Bronchial epithelial cell (primary cell): ENCODE measurements around the gene LARGE2. TPM values are rescaled to one million over a fixed set of nuclear protein-coding genes. Genes with fewer than 3 reads are reported as not detected.
A peak's percentile ranks its signal among the peaks of the same experiment; 100 is the strongest.

Experiments
- DNase-seq: peaks from one replicate; pipeline ENCODE4 v3.0.0-alpha.2; 2010; ENCODE audit warnings: low read depth
- FAIRE-seq: peaks from 2 replicates; lab custom pipeline; 2011; peaks lifted over from hg19 to GRCh38; lab: Jason Lieb, UNC
- H3K27me3 ChIP-seq: 2 replicates; pipeline ENCODE4 v1.5.1; 2011; ENCODE audit warnings: low read length; ENCODE audit not compliant: control insufficient read depth, insufficient read depth
- H3K36me3 ChIP-seq: 2 replicates; pipeline ENCODE4 v1.5.1; 2011; ENCODE audit warnings: low read length; ENCODE audit not compliant: control insufficient read depth, insufficient read depth
- H3K4me3 ChIP-seq: 2 replicates; pipeline ENCODE4 v1.5.1; 2011; ENCODE audit warnings: mild to moderate bottlenecking, low read depth, low read length, control low read depth
- total RNA-seq: library from RNA; depleted of rRNA; stranded (reverse); fragments of >200 nt; gene quantifications from 2 replicates; pipeline ENCODE4 v1.2.1, GENCODE V29; 2014
- TF ChIP-seq, protein P1 (sequence below): IDR thresholded peaks from 2 replicates; pipeline ENCODE4 v1.5.1; 2011; ENCODE audit warnings: mild to moderate bottlenecking, moderate library complexity, low read length, control low read depth, inconsistent platforms; ENCODE audit not compliant: insufficient read depth, severe bottlenecking

The LARGE2 gene
- total RNA-seq, 1 donor from 2014 or later: 4.5 TPM

DNA sequence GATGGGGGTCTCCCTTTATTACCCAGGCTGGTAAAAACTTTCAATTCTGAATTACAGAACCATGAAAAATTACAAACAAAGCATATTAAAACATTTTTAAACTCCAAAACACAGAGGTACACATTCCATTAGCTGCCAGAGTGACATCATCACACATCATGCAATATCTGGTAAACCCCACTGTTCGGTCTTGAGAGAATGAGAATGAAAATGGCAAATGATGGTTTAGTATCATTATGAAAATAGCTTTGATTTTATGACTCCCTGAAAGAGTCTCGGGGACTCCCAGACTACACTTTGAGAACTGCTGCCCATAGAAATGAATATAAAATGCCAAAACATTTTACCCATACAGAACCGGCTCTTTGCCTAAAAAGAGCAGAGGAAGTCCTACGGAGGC is 18.8 kb downstream of the LARGE2 start:
- FAIRE-seq: no peak

DNA sequence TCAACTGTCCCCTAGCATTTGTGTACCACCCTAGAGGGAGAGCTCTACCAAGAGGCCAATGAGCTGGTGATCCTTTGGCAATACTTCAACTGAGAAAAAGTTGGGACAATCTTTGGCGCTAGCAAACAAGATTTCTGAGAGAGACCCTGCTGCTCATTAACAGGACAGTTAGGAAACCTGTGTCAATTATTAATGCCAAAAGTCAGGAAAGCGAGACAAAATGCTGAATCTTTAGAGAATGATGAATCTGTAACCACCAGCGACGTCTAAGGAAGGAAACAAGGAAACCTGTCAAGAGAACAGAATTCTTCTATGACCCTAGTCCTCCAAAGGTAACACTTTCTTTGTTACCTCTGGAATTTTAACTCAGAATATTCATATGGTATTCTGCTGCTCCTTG is 19.9 kb downstream of the LARGE2 start:
- Histone ChIP-seq H3K27me3 (no peaks in the 10 kb centered on the region), H3K4me3 (no peak overlapping the region), H3K36me3 (peaks cover 7% of the 10 kb centered on the region)
- FAIRE-seq: no peak
- DNase-seq: no peak
- TF ChIP-seq, protein P1, sequence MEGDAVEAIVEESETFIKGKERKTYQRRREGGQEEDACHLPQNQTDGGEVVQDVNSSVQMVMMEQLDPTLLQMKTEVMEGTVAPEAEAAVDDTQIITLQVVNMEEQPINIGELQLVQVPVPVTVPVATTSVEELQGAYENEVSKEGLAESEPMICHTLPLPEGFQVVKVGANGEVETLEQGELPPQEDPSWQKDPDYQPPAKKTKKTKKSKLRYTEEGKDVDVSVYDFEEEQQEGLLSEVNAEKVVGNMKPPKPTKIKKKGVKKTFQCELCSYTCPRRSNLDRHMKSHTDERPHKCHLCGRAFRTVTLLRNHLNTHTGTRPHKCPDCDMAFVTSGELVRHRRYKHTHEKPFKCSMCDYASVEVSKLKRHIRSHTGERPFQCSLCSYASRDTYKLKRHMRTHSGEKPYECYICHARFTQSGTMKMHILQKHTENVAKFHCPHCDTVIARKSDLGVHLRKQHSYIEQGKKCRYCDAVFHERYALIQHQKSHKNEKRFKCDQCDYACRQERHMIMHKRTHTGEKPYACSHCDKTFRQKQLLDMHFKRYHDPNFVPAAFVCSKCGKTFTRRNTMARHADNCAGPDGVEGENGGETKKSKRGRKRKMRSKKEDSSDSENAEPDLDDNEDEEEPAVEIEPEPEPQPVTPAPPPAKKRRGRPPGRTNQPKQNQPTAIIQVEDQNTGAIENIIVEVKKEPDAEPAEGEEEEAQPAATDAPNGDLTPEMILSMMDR: no peak

More for the DNA sequence above, 18.8 kb downstream of the LARGE2 start:
- TF ChIP-seq, protein P1: no peak
- peaks cover 5% of the 10 kb centered on the region for H3K36me3 ChIP-seq
- H3K27me3 ChIP-seq: no peaks in the 10 kb centered on the region
- no peak for DNase-seq
- no peak overlapping the region for H3K4me3 ChIP-seq

DNA sequence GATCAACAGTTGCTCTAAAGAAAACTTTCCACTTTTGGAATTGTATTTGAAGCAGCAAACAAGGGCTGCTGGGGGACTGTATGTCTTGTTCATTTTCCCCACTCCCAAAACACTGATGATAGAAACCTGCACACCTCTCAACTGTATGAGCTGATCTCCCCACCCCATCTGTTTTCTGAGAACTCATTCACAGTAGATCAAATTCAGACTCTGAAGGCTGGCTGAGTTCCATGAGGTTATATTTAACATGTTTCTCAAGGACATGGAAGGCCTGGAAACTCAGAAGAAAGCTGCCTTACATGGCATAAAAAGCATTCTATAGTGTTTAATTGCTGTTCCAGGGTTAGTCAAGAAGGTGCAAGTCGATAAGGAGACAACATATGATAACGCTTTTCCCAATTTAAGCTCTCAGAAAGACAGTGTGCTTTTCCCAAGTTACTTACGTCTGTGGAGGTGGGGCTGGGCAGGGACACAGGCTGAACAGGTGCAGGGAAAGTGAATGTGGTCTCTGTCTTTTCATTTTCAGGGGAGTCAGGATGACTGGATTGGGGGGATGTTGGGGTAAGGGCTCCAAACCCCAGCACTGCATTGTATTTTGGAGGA is 23.0 kb downstream of the LARGE2 start:
- Histone ChIP-seq H3K36me3 (peaks cover 15% of the 10 kb centered on the region), H3K4me3 (no peak overlapping the region), H3K27me3 (no peaks in the 10 kb centered on the region)
- TF ChIP-seq, protein P1: no peak
- peak; percentile 23 for FAIRE-seq
- no peak for DNase-seq

DNA sequence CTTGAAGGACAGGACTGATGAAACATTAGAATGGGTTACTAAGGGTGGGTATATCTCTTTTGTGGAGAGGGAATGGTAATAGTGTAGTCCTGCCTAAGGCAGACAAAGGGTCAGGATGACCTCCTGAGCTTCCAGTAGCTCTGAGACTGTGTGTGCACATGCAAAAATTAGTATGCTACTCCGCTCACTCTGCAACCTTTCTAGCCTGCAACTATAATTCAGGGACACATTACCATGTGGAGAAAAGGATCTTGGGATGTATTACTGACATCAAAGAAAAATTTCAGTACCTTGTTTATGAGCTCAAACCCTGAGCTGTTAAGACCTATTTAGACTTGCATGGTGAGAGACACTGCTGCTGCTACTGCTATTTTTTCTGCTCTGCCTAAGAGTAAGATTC is 25.4 kb downstream of the LARGE2 start:
- Histone ChIP-seq H3K4me3 (no peak overlapping the region), H3K27me3 (no peaks in the 10 kb centered on the region), H3K36me3 (peaks cover 15% of the 10 kb centered on the region)
- no peak for DNase-seq
- TF ChIP-seq, protein P1: no peak
- no peak for FAIRE-seq

DNA sequence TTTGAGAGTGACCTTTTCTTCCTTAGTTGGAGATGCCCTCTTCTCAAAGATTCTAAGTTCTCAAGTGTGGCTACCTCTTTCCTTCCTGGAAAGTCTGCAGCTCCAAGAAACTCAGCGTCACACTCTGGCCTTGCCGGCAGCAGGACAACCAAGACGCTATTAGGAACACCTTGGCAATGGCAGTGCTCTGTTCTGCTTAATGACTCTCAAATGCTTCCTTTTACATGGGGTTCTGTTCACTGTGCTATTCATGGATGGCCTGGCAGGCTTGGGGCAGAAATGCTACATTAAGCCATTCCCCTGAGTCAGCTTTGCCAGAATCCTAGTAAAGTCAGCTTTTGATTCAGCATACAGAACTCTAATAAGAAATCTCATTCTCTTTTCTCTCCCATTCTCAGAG is 25.9 kb downstream of the LARGE2 start:
- no peak for DNase-seq
- Histone ChIP-seq H3K27me3 (no peaks in the 10 kb centered on the region), H3K4me3 (no peak overlapping the region), H3K36me3 (peaks cover 17% of the 10 kb centered on the region)
- TF ChIP-seq, protein P1: no peak
- FAIRE-seq: no peak

DNA sequence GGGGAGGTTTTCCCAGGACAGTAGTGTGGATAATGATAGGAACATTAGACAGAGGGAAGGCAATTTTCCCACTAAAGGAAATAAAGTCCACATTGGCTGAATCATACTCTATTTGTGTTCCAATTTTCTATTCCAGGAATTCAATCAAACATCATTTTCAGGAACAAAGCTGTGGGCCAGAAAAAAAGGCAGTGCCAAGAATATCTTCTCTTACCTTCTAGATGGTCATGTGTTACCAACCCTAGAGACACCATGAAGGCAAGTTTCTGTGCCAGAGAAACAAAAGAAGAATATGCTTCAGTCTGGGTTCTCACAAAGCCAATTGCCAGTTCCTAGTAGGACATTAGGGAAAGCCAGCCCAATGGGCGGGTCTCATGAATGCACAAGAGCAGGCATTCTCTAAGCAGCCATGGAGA is 27.5 kb downstream of the LARGE2 start:
- TF ChIP-seq, protein P1: no peak
- no peak for DNase-seq
- no peak for FAIRE-seq
- H3K36me3 ChIP-seq: peaks cover 17% of the 10 kb centered on the region
- no peaks in the 10 kb centered on the region for H3K27me3 ChIP-seq
- no peak overlapping the region for H3K4me3 ChIP-seq
